Large intestine (tissue), 3 donors: ENCODE results near the gene LYL1. TPM values are rescaled to one million over a fixed set of nuclear protein-coding genes. Genes with fewer than 3 reads are reported as not detected.
A peak's percentile ranks its signal among the peaks of the same experiment; 100 is the strongest.

ENCODE experiments used
- DNase-seq, 2 donors: peaks; one replicate each; pipeline versions ENCODE4 v3.0.0 to v3.0.0-alpha.2; 2013
- H3K27ac ChIP-seq: one replicate; pipeline ENCODE4 v1.5.1; 2013; ENCODE audit warnings: low read length
- H3K27me3 ChIP-seq: 2 replicates; pipeline ENCODE4 v1.6.1; 2013; ENCODE audit warnings: low read length; ENCODE audit not compliant: control insufficient read depth, insufficient read depth
- H3K36me3 ChIP-seq: 2 replicates; pipeline ENCODE4 v1.6.1; 2013; ENCODE audit warnings: low read length; ENCODE audit not compliant: control insufficient read depth, insufficient read depth
- H3K4me1 ChIP-seq: one replicate; pipeline ENCODE4 v1.6.1; 2013; ENCODE audit warnings: low read length; ENCODE audit not compliant: control insufficient read depth, insufficient read depth
- H3K4me3 ChIP-seq: one replicate; pipeline ENCODE4 v1.5.1; 2013; ENCODE audit warnings: low read length
- H3K9me3 ChIP-seq: one replicate; pipeline ENCODE4 v1.6.1; 2013; ENCODE audit warnings: mild to moderate bottlenecking, low read depth, low read length, moderate library complexity; ENCODE audit not compliant: control insufficient read depth
- WGBS: methylation state at CpG from one replicate; pipeline ENCODE4 v1.1.5; 2013; ENCODE audit warnings: low lambda C conversion rate; ENCODE audit not compliant: insufficient coverage; 5-methylcytosine and 5-hydroxymethylcytosine counted together
- polyA plus RNA-seq: library from polyadenylated mRNA; unstranded; fragments of 120-200 nt; gene quantifications from one replicate; pipeline ENCODE4 v1.2.1, GENCODE V29; 2013

Gene LYL1
- polyA plus RNA-seq, 1 donor = 3.7 TPM

DNA sequence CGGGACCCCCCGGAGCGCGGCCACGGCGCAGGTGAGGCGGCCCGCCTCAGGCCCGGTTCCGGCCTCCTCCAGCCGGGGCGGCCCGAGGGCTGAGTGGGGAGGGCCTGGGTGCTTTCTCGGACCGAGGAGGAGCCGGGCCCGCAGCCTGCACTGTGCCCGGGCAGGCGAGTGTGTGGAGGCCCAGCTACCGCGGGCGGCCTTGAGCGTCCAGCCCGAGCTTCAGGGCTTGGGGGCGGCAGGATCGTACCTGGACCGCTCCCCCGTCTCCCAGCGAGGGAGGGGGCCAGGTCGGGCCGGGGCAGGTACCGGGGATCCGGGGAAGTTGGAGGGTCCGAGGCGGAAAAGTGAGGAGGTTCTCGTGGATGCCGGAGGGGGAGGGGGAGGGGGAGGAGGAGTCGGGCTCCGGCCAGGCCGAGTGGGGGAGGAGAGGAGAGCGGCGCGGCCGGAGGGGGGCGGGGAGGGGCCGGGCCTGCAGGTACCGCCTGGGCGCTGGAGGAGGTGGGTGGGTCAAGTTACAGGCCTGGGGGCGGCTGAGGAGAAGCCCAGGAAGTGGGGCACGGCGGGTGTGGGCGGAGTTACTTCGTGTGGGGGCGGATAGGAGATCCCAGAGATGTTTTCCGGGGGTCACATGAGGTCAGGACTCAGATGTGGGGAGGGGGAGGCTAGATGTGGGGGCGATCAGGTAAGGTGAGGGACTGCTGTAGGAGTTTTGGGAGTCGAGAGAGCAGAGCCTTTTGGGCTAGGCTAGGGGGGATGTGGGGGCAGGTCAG, 16.0 kb upstream of the LYL1 start:
- no CpG with 5 or more reads among the region's 57 CpGs for WGBS
- peaks cover 14% of the 10 kb centered on the region for H3K36me3 ChIP-seq
- peak overlapping the region; percentile 90 for H3K4me3 ChIP-seq
- DNase-seq = peak in 1 of 2 donors; percentile 48
- peaks cover 25% of the 10 kb centered on the region for H3K4me1 ChIP-seq
- H3K9me3 ChIP-seq = no peaks in the 10 kb centered on the region
- H3K27me3 ChIP-seq = no peaks in the 10 kb centered on the region
- no peak overlapping the region for H3K27ac ChIP-seq

DNA sequence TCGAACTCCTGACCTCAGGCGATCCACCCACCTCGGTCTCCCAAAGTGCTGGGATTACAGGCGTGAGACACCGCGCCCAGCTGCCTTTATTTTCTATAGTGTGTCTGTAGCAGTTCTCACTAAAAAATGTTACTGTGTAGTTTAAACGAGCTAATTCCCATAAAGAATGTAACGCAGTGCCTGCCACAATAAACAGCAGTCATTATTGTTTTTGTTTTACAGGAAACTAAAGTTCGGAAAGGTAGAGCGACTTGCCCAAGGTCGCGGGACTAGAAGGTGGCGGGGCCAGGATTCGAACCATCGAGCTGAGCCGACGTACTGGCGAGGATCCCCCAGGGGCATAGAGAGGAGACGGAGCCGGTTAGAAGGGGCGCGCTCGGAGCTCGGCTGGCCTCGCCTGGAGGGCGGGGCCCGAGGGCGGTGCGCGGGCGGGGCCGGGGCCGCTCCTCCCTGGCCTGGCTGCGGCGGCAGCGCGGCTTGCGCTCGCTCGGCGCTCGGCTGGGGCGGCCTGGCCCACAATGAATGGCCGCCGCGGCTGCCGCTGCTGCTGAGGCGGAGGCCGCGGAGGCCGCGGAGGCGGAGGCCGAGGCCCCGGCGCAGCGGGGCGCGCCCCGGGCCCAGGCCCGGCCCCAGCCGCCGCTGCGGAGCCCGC, 15.2 kb upstream of the LYL1 start, which contains the start of gene NACC1:
NACC1 (plus strand) TSS at position 493 of the 652 bp plus-strand sequence. CDS start 16,944 bp downstream, outside the sequence.
- Histone ChIP-seq H3K36me3 (peaks cover 18% of the 10 kb centered on the region), H3K4me3 (peak within 1 kb of the TSS; percentile 97), H3K27ac (peak within 1 kb of the TSS; percentile 45), H3K4me1 (peaks cover 25% of the 10 kb centered on the region), H3K9me3 (no peaks in the 10 kb centered on the region), H3K27me3 (no peaks in the 10 kb centered on the region)
- DNase-seq = peak; percentile 87 to 91
- WGBS = no CpG with 5 or more reads among the region's 65 CpGs

DNA sequence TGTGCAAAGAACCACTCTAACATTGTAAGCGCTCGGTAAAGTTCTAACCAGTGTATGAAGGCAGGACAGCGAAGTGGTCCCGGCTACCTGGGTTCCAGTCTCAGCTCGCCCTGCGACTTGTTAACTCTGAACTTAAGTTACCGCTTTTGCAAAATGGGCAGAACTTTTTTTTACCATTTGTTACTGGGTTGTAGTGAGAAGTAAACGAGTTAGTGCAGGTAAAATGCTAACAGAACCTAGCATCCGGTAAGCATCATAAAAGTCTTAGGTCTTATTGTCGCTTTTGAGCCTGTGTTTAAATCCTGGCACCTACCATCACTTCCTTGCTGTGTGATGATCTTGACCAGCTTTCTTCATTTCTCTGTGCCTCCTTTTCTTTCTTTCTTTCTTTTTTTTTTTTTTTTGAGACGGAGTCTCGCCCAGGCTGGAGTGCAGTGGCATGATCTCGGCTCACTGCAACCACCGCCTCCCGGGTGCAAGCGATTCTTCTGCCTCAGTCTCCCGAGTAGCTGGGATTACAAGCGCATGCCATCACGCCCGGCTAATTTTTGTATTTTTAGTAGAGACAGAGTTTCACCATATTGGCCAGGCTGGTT, 14.6 kb upstream of the LYL1 start:
- 0% methylated on average over 1 of the region's 20 CpGs for WGBS

DNA sequence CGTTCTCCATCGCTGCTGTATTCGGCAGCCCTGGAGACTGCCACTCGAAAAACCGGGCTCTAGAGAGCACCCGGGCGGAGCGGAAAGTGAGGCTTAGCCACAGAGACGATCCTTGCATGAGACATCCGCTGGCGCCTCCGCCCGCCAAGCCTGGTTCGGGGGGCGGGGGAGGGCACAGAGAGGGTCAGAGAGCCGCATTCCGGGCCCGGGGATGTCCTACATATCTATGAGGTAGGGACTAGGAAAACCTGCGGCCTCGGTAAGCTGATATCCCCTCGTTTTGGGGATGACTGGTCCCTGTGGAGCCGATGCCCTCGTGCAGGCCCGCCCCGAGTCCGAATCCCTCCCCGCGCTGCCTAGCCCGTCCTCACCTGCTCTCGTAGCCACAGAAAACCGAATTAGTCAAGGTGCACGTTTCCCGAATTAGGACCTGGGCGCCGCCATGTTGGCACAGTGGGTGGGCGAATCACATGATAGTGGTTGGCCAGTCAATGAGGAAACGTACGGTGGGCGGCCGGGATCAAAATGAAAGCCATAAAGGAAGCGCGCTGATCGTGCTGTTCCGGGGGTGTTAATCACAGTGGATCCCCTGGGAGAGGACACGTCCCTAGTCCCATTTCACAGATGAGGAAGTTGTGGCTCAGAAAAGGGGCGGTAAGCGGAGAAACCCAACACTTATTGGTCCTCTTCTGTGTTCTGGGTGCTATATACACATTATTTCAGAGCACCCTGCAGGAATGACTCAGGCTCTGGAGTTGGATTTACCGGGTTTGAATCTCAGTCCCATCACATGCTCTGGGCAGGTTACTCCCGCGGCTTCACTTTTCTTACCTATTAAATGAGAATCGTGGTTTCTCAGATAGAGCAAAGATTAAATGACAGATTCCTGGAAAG, 13.9 kb upstream of the LYL1 start, which contains the start of gene TRMT1:
TRMT1 (minus strand) TSS at position 459 of the 894 bp plus-strand sequence; CDS start at position 118, 341 bp downstream.
- Histone ChIP-seq H3K27me3 (no peaks in the 10 kb centered on the region), H3K9me3 (no peaks in the 10 kb centered on the region), H3K27ac (peak within 1 kb of the TSS; percentile 45), H3K4me1 (peaks cover 16% of the 10 kb centered on the region), H3K4me3 (peak within 1 kb of the TSS; percentile 97), H3K36me3 (peaks cover 21% of the 10 kb centered on the region)
- peak; percentile 88 to 93 for DNase-seq
- no CpG with 5 or more reads among the region's 51 CpGs for WGBS

More for the DNA sequence above, 14.6 kb upstream of the LYL1 start:
- Histone ChIP-seq H3K27me3 (no peaks in the 10 kb centered on the region), H3K9me3 (no peaks in the 10 kb centered on the region), H3K4me1 (peaks cover 22% of the 10 kb centered on the region), H3K36me3 (peaks cover 24% of the 10 kb centered on the region), H3K27ac (peak overlapping the region; percentile 45), H3K4me3 (peak overlapping the region; percentile 97)
- no peak for DNase-seq

DNA sequence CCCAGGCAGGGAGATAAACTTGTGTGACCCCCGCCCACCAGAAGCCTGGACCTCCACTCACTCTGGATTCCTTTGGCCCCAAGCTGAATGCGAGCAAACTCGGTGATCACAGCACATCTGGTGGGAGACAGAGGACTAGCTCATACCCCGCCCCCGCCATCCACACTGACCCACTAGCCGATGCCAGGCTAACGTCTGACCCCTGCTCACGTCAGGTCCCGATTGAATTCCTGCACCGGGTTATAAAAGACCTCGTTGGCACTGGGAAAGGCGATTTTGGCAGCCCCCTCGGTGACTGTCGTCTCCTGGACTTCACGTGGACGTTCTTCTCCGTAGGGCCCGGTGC, 13.3 kb upstream of the LYL1 start:
- peak overlapping the region; percentile 97 for H3K4me3 ChIP-seq
- peaks cover 20% of the 10 kb centered on the region for H3K36me3 ChIP-seq
- no CpG with 5 or more reads among the region's 18 CpGs for WGBS
- no peak overlapping the region for H3K27ac ChIP-seq
- H3K9me3 ChIP-seq = no peaks in the 10 kb centered on the region
- DNase-seq = no peak
- peaks cover 16% of the 10 kb centered on the region for H3K4me1 ChIP-seq
- H3K27me3 ChIP-seq = no peaks in the 10 kb centered on the region

DNA sequence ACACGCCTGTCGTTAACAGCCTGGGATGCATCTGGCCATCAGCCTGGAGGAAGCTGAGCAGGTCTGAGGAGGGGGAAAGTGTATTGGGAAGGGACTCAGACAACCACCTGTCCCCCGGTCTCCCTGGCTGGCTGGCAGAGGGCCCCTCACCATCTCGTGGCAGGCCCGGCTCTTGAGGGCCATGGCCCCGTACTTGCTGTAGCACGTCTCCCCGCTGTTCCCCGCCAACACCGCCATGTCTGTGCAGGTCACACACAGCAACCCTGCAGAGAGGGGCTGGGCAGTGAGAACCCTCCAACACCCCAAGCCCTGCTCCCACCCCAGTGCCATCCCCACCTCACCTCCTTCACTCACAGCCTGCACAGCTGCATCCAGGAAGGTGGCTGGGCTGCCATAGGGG, 9.9 kb upstream of the LYL1 start:
- Histone ChIP-seq H3K36me3 (peaks cover 35% of the 10 kb centered on the region), H3K4me3 (no peak overlapping the region)
- no peak for DNase-seq

DNA sequence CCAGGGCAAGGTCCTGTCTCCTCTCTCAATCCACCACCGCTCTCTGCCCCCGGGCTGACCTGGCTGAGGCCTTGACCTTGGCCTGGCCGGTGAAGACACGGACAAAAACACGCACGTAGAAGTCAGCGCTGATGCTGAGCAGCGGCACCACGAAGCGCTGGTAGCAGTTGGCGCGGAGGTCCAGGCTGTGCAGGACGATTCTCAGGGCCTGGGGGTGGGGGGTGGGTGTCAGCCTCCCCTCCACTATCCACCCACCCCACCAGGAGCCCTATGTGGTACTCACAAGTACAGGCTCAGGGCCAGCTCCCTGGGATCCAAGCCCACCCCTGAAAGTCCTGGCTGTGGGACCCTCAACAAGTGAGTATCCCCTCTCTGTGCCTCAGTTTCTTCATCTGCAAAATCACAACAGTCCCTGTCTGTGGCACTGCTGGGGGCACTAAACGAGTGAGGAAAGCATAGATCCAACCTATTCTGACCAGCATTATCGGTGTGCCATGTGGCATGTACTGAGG, 7.5 kb upstream of the LYL1 start:
- Histone ChIP-seq H3K36me3 (peaks cover 37% of the 10 kb centered on the region), H3K27me3 (no peaks in the 10 kb centered on the region), H3K27ac (no peak overlapping the region), H3K4me3 (no peak overlapping the region), H3K9me3 (no peaks in the 10 kb centered on the region), H3K4me1 (no peaks in the 10 kb centered on the region)
- no peak for DNase-seq
- WGBS = no CpG with 5 or more reads among the region's 15 CpGs

More for the DNA sequence above, 9.9 kb upstream of the LYL1 start:
- H3K4me1 ChIP-seq = peaks cover 8% of the 10 kb centered on the region
- WGBS = no CpG with 5 or more reads among the region's 10 CpGs
- no peak overlapping the region for H3K27ac ChIP-seq
- no peaks in the 10 kb centered on the region for H3K27me3 ChIP-seq
- H3K9me3 ChIP-seq = no peaks in the 10 kb centered on the region

DNA sequence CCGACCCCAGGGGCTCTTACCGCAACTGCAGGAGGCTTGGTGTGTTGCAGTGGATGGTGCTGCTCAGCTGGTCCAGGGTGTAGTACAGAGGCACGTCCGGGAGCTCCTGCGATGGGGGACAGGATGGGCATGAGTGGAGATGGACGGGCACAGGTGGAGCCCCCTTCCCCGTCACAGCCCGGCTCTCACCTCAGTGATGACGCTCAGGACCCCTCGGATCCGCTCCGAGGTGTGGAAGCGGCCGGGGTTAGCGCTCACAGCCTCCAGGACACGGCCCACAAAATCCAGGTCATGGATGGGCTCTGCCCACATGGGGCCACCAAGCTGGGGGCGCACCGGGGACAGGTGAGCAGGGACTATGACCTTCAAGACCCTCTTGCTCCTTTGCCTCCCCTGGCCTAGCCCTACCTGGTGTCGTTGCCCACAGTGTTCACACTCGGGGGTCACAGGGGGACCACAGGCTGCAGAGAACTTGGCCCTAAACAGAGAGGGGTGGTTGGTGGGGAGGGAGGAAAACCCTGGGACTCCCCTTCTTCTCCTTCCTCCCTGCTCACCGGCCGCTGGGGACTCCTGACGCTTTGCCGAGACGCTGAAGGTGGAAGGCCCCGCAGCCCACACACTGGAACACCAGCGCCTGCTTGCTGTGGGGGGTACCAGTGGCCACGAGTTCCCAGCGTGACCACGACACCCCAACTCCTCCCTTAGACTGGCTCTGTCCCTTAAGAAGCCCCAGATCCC, 6.9 kb upstream of the LYL1 start:
- no peak for DNase-seq
- no CpG with 5 or more reads among the region's 30 CpGs for WGBS
- no peak overlapping the region for H3K27ac ChIP-seq
- H3K4me3 ChIP-seq = no peak overlapping the region
- H3K27me3 ChIP-seq = no peaks in the 10 kb centered on the region
- H3K9me3 ChIP-seq = peaks cover under 1% of the 10 kb centered on the region
- peaks cover 34% of the 10 kb centered on the region for H3K36me3 ChIP-seq
- no peaks in the 10 kb centered on the region for H3K4me1 ChIP-seq

DNA sequence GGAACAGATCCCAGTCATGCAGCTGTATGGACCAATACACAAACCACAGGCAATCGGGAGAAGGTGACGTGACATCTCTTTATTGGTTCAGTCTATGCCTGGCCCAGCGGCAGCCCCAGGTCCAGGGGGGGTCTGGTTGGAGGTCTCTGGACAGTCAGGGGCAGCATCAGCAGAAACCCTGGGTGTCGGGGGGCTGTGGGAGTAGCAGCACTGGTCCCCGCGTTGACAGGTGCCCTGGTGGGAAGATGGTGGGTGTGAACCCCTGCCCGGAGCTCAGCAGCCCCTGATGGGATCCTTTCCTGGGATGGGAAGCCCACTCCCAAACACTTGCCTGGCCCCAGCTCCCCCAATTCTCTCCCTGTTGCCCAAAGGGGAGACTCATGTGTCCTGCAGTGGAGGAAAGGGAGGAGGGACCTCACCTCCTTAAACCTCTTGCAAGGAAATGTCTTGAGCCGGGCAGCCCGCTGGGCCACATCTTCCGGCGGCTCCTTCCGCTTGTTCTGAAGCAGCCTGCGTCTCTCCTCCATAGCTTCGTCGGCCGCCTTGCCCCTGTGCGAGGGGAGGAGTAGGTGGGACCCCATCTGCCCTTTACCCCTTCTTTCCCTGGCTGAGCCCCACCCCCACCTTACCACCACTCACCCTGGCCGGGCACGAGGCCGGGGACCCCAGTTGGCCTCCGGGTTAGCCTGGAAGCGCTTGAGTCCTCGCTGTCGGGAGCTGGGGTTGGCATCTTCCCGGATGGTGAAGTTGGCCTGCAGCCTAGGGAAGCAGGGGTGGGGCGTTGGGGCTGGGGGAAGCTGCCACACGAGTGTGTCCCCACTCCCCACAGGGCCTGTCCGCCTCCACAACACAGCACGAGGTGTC, 2.4 kb upstream of the LYL1 start:
- Histone ChIP-seq H3K27ac (no peak overlapping the region), H3K36me3 (peaks cover 18% of the 10 kb centered on the region), H3K4me3 (no peak overlapping the region), H3K9me3 (peaks cover 3% of the 10 kb centered on the region), H3K27me3 (peaks cover 30% of the 10 kb centered on the region), H3K4me1 (peaks cover 10% of the 10 kb centered on the region)
- WGBS = no CpG with 5 or more reads among the region's 29 CpGs
- DNase-seq = no peak
